NCI-H2107 (cell line): ENCODE data around the gene PLS1.
A peak's percentile ranks its signal among the peaks of the same experiment; 100 is the strongest.

Experiments
- DNase-seq: peaks from one replicate; lab custom pipeline; 2025; lab: John Stamatoyannopoulos, UW

Gene PLS1

DNA sequence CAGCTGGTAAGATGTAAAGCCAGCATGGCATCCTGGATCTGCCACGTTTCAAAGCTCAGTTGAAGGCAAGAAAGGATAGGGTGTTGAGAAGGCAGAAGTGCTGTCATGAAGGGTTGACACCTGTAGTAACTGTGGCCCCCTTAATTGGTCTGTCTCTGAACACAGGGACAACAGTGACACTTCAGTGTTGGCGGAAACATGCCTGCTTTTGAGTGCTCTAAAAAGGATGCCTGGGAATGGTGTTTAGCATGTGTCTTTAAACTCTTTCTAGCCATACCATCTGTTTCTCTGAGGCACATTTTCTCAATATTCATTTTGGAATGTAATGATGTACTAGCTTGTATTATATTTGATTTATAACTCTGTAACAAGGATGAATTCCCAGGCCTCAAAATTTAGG lies 42.1 kb downstream of the PLS1 start:
- no peak for DNase-seq

DNA sequence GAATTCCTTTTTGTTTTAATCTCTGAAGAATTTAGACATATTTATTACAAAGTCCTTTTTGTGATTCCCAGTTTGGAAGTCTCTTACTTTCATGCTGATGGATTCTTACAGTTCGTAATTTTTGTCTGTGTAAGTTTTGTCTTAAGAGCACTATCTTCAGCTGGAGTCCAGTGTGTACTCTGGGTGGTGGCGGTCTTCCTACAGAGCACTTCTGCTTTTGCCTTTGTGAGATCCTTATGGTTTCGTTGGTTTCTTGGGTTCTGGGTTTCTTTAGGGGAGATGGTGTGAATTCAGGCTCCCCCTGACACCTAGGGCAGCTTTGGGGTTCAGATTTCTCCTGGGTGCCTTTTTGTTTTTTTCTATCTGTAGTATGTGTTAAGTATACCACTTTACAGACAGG lies 45.3 kb downstream of the PLS1 start:
- no peak for DNase-seq

DNA sequence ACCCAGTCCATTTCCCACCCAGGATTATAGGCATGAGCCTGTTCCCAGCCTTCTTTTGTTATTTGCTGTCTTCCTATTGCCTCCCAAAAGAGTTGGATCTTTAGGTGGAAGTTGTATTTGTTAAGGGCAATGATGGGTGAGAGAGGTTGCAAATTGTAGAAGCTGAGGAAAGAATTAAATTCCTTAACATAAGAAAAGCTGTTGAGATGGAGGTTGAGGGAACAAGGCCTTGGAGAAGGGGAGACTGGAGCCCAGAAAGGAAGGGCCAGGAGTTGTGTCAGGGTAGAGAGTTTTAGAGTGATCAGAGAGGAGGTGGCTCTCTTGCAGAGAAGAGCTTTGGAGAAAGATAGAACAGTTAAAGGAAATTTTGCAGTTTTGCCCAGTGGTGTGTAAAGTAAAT lies 46.8 kb downstream of the PLS1 start:
- DNase-seq, result no peak

GRCh38 chr3:142644502-142644901 lies 48.3 kb downstream of the PLS1 start:
- no peak for DNase-seq

- no peak for DNase-seq
These were observed 49.1 kb downstream of the PLS1 start for GRCh38 chr3:142645236-142645793.

DNA sequence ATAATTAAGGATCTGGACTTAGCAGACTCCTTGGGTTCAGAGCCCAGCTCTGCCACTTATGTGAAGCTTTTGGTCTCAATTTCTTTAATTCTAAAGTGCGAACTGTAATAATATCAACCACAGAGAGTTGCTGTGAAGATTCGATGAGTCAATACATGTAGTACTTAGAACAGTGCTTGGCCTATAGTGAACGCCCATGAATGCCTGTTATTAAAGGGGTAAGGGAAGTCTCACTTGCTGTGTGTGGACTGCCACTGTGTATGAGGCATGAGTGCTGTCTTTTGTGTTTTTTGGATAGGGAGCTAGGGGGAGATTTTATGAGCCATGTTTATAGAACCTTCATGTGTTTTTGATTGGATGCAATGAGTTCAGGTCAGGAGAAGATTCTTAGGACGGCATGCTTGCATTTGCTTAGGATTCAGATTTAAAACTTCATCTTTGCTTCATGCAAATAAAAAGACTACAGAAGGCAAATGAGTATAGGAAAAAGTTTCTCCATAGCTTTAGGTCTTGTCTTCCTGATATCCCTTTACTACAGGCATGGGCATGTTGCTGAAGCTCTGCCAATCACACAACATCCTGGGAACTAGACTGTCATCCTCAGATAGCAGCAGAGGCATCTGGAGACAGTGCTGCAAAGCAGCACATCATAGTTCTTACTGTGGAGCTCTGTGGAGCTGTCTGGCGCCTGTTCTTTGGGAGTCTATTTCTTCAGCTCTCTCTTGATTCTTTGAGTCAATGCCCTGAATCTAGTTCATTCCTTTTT lies 50.0 kb downstream of the PLS1 start:
- DNase-seq, result no peak

DNA sequence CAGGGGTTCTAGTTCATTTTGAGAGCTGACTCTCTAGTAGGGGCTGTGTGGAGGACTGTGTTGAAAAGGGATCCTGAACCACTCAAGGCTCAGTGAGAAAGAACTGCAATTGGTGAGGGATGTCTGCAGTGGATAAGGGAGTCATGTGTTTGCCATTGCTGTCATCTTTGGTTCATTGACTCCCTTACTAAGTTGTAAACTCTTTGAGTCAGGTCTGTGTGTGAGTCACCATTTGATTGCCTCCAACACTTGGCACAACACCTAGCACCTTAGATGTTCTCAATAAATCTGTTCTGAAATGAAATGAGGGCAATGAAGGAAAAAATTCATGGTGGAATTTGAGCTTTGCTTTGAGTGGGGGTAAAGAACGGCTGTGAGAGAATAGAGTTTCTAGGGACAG lies 51.7 kb downstream of the PLS1 start:
- DNase-seq, result no peak

DNA sequence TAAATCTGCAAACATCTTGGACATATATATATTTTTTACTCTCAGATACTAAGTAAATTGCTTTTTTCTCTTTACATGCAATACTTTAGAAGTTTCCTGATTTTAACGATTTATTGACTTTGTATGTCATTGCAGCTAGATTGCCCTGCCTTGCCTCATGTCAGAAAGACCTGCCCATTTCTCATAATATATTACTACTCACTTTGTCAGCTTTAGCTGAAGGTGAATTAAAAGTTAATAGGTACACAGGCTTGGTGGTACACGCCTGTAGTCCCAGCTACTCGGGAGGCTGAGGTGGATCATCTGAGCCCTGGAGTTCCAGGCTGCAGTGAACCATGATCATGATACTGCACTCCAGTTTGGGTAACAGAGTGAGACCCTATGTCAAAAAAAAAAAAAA lies 52.8 kb downstream of the PLS1 start:
- DNase-seq, result no peak

- DNase-seq, result peak; percentile 15
These were observed 54.0 kb downstream of the PLS1 start for GRCh38 chr3:142650001-142650693.

DNA sequence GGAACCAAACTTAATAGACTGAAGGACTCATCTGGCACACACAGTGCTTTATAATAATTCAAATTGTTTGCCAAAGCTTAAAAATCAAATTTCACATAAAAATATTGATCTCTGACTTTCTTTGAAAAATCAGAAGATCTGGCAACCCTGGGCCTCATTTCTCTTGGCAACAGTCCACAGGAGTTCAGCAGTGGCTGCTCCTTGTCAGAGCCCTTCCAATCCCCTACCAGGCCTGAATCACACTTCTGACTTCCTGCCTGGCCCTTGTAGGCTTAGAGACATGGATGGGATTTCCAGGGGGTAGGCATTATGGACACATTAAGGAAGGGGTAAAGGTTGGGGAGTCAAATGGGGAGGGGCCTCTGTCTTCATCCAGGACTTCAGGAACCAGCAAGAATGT lies 55.5 kb downstream of the PLS1 start:
- DNase-seq, result no peak

DNA sequence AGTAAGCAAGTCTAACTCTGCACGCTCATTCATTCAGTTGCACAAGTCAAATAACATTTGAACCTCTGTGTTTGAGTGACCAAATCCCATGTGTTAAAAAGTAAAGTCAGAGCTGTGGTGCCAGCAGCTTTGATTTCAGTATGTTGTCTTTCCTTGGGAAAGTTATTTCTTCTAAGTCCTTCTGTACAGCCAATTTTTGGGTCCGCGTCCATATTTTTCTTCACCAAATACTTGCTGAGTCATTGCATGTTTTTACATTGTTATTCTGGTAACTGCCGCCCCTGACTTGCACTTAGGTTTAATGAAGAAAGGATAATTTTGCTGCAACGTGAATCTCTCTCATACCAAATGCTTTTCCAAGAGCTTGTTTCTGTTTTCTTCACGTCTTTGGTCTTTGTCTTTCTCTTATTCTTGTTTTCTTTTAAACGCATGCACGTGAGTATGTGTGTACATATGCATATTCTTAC lies 56.7 kb downstream of the PLS1 start:
- DNase-seq, result no peak

GRCh38 chr3:142656575-142656974 lies 60.4 kb downstream of the PLS1 start:
- DNase-seq, result no peak

DNA sequence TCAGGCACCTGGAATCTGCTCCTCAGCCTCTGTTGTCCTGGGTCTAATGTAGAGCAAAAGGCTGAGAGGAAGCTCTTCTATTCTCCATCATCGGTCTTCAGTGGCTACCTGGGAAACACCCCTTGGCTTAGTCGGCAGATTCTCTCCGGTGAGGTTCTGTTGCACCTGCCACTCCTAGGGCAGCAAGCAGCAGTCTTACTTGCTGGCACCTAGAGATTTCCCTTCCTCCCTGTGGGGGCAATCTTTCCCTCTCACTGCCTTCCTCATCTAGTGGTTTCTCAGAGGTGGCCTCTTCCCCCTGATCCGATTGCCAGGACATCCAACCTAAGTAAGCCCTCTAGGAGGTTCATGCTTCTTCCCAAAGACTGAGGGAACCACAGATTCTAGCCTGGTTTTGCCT lies 60.8 kb downstream of the PLS1 start:
- peak; percentile 43 for DNase-seq

DNA sequence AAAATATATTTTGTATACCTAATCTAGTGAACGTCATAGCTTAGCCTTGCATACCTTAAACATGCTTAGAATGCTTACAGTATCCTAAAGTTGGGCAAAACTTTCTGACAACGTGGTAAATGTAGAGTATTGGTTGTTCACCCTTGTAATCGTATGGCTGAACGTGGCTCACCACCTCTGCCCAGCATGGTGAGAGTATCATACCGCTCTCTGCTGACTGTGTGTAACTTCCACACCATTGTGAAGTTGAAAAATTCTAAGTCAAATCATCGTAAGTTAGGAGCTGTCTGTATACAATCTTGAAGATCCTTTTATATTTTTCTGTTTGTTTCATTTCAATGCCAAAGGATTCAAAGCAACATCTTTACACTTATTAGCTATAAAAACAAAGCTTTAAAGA lies 64.2 kb downstream of the PLS1 start:
- no peak for DNase-seq

DNA sequence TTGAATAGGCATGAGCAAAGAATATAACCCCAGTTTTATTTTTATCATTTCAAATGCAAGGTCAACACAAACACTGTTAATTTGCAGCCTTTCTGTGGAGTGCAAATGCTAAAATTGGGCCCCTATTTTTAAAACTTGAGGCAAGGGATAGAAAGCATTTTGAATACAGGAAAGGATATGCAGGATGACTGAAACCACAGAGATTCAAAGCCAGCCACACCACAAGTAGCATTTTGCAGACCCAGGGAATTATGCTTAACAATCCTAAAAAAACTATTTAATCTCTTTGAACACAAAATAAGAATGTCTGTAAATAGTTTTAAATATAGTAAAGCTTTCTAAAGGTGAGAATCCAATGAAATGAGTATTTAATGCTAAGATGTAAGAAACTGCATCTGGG lies 64.7 kb downstream of the PLS1 start:
- no peak for DNase-seq

DNA sequence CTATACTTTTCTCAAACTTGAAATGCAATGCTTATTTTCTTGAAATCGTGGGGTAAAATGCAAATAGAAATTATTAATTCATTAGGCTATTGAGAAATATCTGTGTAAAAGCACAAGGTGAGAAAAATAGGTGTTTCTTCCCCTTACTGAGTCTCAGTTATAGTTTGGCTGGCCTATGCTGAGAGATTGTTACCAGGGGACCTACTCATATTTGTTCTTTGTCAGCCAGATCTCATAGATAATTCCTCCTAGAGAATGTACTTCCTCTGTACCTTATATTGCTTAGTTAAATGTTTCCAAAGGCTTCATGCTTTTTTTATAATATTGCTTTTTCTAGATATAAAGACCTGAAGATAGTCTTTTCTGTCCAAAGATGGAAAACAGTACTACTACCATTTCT lies 67.7 kb downstream of the PLS1 start:
- DNase-seq, result no peak

- DNase-seq, result no peak
These were observed 68.1 kb downstream of the PLS1 start for GRCh38 chr3:142664311-142664710.

GRCh38 chr3:142664819-142665218 lies 68.6 kb downstream of the PLS1 start:
- peak; percentile 26 for DNase-seq

- no peak for DNase-seq
These were observed 73.9 kb downstream of the PLS1 start for GRCh38 chr3:142670120-142670519.

DNA sequence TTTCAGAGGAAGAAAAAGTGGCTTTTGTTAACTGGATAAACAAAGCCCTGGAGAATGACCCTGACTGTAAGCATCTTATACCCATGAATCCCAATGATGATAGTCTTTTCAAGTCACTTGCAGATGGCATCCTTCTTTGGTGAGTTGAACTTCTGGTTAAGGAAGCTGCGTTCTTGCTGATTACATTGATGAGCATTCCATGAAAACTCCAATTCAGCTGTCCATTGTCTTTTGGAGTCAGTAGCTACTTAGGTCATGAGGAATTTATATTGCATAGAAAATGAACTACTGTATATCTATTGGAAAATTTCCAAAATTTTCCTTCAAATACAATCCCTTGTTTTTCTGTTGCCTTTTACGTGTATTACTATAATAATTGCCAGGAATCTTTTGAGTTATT lies 80.0 kb downstream of the PLS1 start:
- no peak for DNase-seq

- DNase-seq, result no peak
These were observed 84.5 kb downstream of the PLS1 start for GRCh38 chr3:142680710-142681109.

DNA sequence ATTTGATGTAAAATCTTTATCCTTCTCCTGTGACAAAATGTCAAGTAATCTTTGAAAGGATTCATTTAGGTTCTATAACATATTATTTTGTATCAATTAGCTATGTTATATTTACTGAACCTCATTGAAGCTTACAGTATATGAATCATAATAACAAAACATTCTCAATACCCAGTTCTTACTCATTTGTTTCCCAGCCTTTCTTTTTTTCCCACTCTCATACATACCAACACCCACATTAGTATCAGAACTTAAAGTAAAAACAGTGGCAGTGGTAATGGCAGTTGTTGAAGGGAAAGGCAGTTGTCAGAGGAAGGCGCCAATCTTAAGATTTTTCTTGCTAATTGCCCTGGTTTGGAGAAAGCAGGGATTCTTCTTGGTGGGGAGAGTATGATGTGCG lies 94.4 kb downstream of the PLS1 start:
- DNase-seq, result no peak

- DNase-seq, result no peak
These were observed 95.3 kb downstream of the PLS1 start for GRCh38 chr3:142691527-142691926.
